ENCODE results near the gene APOBEC3A. TPM values are rescaled to one million over a fixed set of nuclear protein-coding genes. Genes with fewer than 3 reads are reported as not detected.

The APOBEC3A gene
- total and polyA plus RNA-seq, 2 of the 8 experiments (the other 6 are each of a cell fraction or from before 2014, with no cell fraction given) = not detected

DNA sequence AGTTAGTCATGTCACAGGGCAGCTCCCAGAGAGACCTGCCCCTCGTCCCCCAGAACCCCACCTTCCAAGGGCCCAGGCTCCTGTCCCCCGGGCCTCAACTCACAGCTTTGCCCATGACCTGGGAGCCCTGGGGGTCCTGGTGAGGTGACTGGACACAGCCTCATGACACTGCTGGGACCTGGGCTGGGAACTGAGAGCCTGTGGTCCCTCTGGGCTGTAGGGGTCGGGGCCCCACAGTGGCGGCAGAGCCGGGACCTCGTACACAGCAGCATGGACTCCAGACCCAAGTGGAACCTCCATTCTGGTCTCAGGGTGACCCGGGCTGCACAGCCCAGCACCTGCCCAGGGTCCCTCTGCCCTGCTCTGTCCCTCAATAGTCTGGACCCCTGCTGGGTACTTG, 6.9 kb downstream of the APOBEC3A start (continued):
- TF ChIP-seq, protein P1, sequence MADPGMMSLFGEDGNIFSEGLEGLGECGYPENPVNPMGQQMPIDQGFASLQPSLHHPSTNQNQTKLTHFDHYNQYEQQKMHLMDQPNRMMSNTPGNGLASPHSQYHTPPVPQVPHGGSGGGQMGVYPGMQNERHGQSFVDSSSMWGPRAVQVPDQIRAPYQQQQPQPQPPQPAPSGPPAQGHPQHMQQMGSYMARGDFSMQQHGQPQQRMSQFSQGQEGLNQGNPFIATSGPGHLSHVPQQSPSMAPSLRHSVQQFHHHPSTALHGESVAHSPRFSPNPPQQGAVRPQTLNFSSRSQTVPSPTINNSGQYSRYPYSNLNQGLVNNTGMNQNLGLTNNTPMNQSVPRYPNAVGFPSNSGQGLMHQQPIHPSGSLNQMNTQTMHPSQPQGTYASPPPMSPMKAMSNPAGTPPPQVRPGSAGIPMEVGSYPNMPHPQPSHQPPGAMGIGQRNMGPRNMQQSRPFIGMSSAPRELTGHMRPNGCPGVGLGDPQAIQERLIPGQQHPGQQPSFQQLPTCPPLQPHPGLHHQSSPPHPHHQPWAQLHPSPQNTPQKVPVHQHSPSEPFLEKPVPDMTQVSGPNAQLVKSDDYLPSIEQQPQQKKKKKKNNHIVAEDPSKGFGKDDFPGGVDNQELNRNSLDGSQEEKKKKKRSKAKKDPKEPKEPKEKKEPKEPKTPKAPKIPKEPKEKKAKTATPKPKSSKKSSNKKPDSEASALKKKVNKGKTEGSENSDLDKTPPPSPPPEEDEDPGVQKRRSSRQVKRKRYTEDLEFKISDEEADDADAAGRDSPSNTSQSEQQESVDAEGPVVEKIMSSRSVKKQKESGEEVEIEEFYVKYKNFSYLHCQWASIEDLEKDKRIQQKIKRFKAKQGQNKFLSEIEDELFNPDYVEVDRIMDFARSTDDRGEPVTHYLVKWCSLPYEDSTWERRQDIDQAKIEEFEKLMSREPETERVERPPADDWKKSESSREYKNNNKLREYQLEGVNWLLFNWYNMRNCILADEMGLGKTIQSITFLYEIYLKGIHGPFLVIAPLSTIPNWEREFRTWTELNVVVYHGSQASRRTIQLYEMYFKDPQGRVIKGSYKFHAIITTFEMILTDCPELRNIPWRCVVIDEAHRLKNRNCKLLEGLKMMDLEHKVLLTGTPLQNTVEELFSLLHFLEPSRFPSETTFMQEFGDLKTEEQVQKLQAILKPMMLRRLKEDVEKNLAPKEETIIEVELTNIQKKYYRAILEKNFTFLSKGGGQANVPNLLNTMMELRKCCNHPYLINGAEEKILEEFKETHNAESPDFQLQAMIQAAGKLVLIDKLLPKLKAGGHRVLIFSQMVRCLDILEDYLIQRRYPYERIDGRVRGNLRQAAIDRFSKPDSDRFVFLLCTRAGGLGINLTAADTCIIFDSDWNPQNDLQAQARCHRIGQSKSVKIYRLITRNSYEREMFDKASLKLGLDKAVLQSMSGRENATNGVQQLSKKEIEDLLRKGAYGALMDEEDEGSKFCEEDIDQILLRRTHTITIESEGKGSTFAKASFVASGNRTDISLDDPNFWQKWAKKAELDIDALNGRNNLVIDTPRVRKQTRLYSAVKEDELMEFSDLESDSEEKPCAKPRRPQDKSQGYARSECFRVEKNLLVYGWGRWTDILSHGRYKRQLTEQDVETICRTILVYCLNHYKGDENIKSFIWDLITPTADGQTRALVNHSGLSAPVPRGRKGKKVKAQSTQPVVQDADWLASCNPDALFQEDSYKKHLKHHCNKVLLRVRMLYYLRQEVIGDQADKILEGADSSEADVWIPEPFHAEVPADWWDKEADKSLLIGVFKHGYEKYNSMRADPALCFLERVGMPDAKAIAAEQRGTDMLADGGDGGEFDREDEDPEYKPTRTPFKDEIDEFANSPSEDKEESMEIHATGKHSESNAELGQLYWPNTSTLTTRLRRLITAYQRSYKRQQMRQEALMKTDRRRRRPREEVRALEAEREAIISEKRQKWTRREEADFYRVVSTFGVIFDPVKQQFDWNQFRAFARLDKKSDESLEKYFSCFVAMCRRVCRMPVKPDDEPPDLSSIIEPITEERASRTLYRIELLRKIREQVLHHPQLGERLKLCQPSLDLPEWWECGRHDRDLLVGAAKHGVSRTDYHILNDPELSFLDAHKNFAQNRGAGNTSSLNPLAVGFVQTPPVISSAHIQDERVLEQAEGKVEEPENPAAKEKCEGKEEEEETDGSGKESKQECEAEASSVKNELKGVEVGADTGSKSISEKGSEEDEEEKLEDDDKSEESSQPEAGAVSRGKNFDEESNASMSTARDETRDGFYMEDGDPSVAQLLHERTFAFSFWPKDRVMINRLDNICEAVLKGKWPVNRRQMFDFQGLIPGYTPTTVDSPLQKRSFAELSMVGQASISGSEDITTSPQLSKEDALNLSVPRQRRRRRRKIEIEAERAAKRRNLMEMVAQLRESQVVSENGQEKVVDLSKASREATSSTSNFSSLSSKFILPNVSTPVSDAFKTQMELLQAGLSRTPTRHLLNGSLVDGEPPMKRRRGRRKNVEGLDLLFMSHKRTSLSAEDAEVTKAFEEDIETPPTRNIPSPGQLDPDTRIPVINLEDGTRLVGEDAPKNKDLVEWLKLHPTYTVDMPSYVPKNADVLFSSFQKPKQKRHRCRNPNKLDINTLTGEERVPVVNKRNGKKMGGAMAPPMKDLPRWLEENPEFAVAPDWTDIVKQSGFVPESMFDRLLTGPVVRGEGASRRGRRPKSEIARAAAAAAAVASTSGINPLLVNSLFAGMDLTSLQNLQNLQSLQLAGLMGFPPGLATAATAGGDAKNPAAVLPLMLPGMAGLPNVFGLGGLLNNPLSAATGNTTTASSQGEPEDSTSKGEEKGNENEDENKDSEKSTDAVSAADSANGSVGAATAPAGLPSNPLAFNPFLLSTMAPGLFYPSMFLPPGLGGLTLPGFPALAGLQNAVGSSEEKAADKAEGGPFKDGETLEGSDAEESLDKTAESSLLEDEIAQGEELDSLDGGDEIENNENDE (IDR thresholded peaks at IDR 0.05; ENCODE audit: insufficient replicate concordance, low read length) = no peak
- TF ChIP-seq EGR1 (IDR thresholded peaks at IDR 0.05; ENCODE audit: borderline replicate concordance, low read depth, low read length) = no peak
- TF ChIP-seq YY1 (IDR thresholded peaks at IDR 0.05; ENCODE audit: low read depth, low read length) = no peak
- no peak for TF ChIP-seq TAF1 (IDR thresholded peaks at IDR 0.05; ENCODE audit: low read depth, low read length)
- TF ChIP-seq, protein P2, sequence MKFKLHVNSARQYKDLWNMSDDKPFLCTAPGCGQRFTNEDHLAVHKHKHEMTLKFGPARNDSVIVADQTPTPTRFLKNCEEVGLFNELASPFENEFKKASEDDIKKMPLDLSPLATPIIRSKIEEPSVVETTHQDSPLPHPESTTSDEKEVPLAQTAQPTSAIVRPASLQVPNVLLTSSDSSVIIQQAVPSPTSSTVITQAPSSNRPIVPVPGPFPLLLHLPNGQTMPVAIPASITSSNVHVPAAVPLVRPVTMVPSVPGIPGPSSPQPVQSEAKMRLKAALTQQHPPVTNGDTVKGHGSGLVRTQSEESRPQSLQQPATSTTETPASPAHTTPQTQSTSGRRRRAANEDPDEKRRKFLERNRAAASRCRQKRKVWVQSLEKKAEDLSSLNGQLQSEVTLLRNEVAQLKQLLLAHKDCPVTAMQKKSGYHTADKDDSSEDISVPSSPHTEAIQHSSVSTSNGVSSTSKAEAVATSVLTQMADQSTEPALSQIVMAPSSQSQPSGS (IDR thresholded peaks at IDR 0.05; ENCODE audit: low read length) = no peak
- TF ChIP-seq ASH2L (IDR thresholded peaks at IDR 0.05; ENCODE audit: low read length) = no peak
- no peak for TF ChIP-seq BRCA1 (IDR thresholded peaks at IDR 0.05; ENCODE audit: low read depth, low read length)
- no peak for TF ChIP-seq CHD2 (IDR thresholded peaks at IDR 0.05; ENCODE audit: low read length)
- TF ChIP-seq POLR2A (IDR thresholded peaks at IDR 0.05; ENCODE audit: control extremely low read depth in 1 of 2, low read depth in 2 of 2, low read length in 2 of 2) = no peak
- no peak for TF ChIP-seq POU5F1 (IDR thresholded peaks at IDR 0.05; ENCODE audit: low read depth, low read length)
- TF ChIP-seq RXRA (IDR thresholded peaks at IDR 0.05; ENCODE audit: insufficient read depth, low read depth, low read length) = no peak
